ENCODE data around the gene EPN1.
"Not testable (repeated sequence)": the region's sequence is repeated elsewhere in the genome, so short reads cannot be mapped to it uniquely, and the experiment has no call there.

The EPN1 gene

GRCh38 chr19:55738302-55738701 lies 63.3 kb downstream of the EPN1 start, which contains the start of gene NLRP9:
NLRP9 (minus strand) TSS chr19:55738402; CDS start chr19:55738374, 28 bp downstream.
- in situ Hi-C loops (cut with HindIII; ENCODE audit: low pct_ligation_motif_present, low sequenced_read_pairs), result no loop called here
- no peak for DNase-seq

GRCh38 chr19:55750715-55751114 lies 75.7 kb downstream of the EPN1 start:
- TF ChIP-seq CTCF (IDR thresholded peaks at IDR 0.05; ENCODE audit: low read depth, low read length, missing control alignments), result no peak

More at GRCh38 chr19:55738302-55738701, 63.3 kb downstream of the EPN1 start, which contains the start of gene NLRP9:
- Histone ChIP-seq H3K4me3 (ENCODE audit: low read depth, low read length) (no peak within 1 kb of the TSS), H3K27me3 (replicated peaks) (no peaks in the 10 kb centered on the region), H3K36me3 (replicated peaks) (no peaks in the 10 kb centered on the region), H3K27ac (no peak within 1 kb of the TSS)
- TF ChIP-seq CTCF (IDR thresholded peaks at IDR 0.05; ENCODE audit: low read depth, low read length, missing control alignments), result no peak

GRCh38 chr19:55753401-55753800 lies 78.4 kb downstream of the EPN1 start:
- Histone ChIP-seq H3K27ac (no peak overlapping the region), H3K4me3 (ENCODE audit: low read depth, low read length) (no peak overlapping the region), H3K36me3 (replicated peaks) (no peaks in the 10 kb centered on the region), H3K27me3 (replicated peaks) (no peaks in the 10 kb centered on the region)
- no peak for DNase-seq
- in situ Hi-C loops (cut with HindIII; ENCODE audit: low pct_ligation_motif_present, low sequenced_read_pairs), result no loop called here
- no peak for TF ChIP-seq CTCF (IDR thresholded peaks at IDR 0.05; ENCODE audit: low read depth, low read length, missing control alignments)

More at GRCh38 chr19:55750715-55751114, 75.7 kb downstream of the EPN1 start:
- H3K4me3 ChIP-seq (ENCODE audit: low read depth, low read length), result no peak overlapping the region
- no peaks in the 10 kb centered on the region for H3K36me3 ChIP-seq (replicated peaks)
- in situ Hi-C loops (cut with HindIII; ENCODE audit: low pct_ligation_motif_present, low sequenced_read_pairs), result no loop called here
- DNase-seq, result no peak
- no peak overlapping the region for H3K27ac ChIP-seq
- H3K27me3 ChIP-seq (replicated peaks), result no peaks in the 10 kb centered on the region

- H3K27me3 ChIP-seq (replicated peaks); DNase-seq; in situ Hi-C loops (cut with HindIII; ENCODE audit: low pct_ligation_motif_present, low sequenced_read_pairs); H3K36me3 ChIP-seq (replicated peaks); H3K4me3 ChIP-seq (ENCODE audit: low read depth, low read length); H3K27ac ChIP-seq: not testable (repeated sequence)
These were observed 81.8 kb downstream of the EPN1 start for GRCh38 chr19:55756808-55757207.

- H3K4me3 ChIP-seq (ENCODE audit: low read depth, low read length); H3K27me3 ChIP-seq (replicated peaks); H3K36me3 ChIP-seq (replicated peaks); DNase-seq; H3K27ac ChIP-seq; in situ Hi-C loops (cut with HindIII; ENCODE audit: low pct_ligation_motif_present, low sequenced_read_pairs): not testable (repeated sequence)
These were observed 83.8 kb downstream of the EPN1 start, which contains the start of gene RFPL4A for GRCh38 chr19:55758797-55759196. RFPL4A (plus strand) TSS chr19:55759097; CDS start chr19:55761801, 2,704 bp downstream.
